Anterior cingulate cortex (tissue), 58 donors: ENCODE measurements around the gene MYL4.

Experiments used
- DNase-seq, 58 donors: peaks; one replicate each; lab custom pipeline; 2025; lab: John Stamatoyannopoulos, UW

MYL4 gene

GRCh38 chr17:47239619-47239966 lies 30.4 kb downstream of the MYL4 start:
- no peak for DNase-seq

GRCh38 chr17:47239967-47240651 lies 31.0 kb downstream of the MYL4 start:
- DNase-seq = peak in 47 of 58 donors; percentile 1 to 75 (median 27)

- peak in 6 of 58 donors; percentile 0 to 7 (median 4) for DNase-seq
These were observed 31.7 kb downstream of the MYL4 start for GRCh38 chr17:47240806-47241205.

- DNase-seq = no peak
These were observed 33.5 kb downstream of the MYL4 start for GRCh38 chr17:47242648-47243047.

- DNase-seq = no peak
These were observed 34.8 kb downstream of the MYL4 start for GRCh38 chr17:47243737-47244598.

GRCh38 chr17:47244697-47245096 lies 35.5 kb downstream of the MYL4 start:
- no peak for DNase-seq

GRCh38 chr17:47246120-47246519 lies 37.0 kb downstream of the MYL4 start:
- DNase-seq = no peak

- no peak for DNase-seq
These were observed 41.7 kb downstream of the MYL4 start for GRCh38 chr17:47250855-47251254.

- no peak for DNase-seq
These were observed 42.3 kb downstream of the MYL4 start for GRCh38 chr17:47251421-47251940.

- DNase-seq = no peak
These were observed 43.1 kb downstream of the MYL4 start for GRCh38 chr17:47252209-47252608.

- DNase-seq = no peak
These were observed 43.8 kb downstream of the MYL4 start for GRCh38 chr17:47252766-47253512.

GRCh38 chr17:47253541-47254402 lies 44.6 kb downstream of the MYL4 start, which contains the start of gene ITGB3:
ITGB3 (plus strand) TSS chr17:47253827; CDS start chr17:47253862, 35 bp downstream.
- peak in 32 of 58 donors; percentile 1 to 45 (median 18) for DNase-seq

- no peak for DNase-seq
These were observed 45.3 kb downstream of the MYL4 start for GRCh38 chr17:47254403-47254943.

GRCh38 chr17:47257651-47258339 lies 48.6 kb downstream of the MYL4 start:
- DNase-seq = no peak

GRCh38 chr17:47262586-47262985 lies 53.4 kb downstream of the MYL4 start:
- no peak for DNase-seq

GRCh38 chr17:47264166-47264565 lies 55.0 kb downstream of the MYL4 start:
- DNase-seq = no peak

GRCh38 chr17:47265983-47266541 lies 56.9 kb downstream of the MYL4 start:
- DNase-seq = no peak

- DNase-seq = no peak
These were observed 57.6 kb downstream of the MYL4 start for GRCh38 chr17:47266782-47267181.
